ENCODE data around the gene HSF5. TPM values are rescaled to one million over a fixed set of nuclear protein-coding genes. Genes with fewer than 3 reads are reported as not detected.

Gene HSF5
- total RNA-seq, 2 donors from 2014 or later, result 0.07 TPM; not detected in 1

GRCh38 chr17:58371300-58371950 is 116.8 kb downstream of the HSF5 start:
- H3K36me3 ChIP-seq, result no peaks in the 10 kb centered on the region
- H3K4me1 ChIP-seq, result peaks cover 12% of the 10 kb centered on the region
- no peak overlapping the region for H3K27ac ChIP-seq
- H3K4me3 ChIP-seq, result no peak overlapping the region
- TF ChIP-seq, protein P1, sequence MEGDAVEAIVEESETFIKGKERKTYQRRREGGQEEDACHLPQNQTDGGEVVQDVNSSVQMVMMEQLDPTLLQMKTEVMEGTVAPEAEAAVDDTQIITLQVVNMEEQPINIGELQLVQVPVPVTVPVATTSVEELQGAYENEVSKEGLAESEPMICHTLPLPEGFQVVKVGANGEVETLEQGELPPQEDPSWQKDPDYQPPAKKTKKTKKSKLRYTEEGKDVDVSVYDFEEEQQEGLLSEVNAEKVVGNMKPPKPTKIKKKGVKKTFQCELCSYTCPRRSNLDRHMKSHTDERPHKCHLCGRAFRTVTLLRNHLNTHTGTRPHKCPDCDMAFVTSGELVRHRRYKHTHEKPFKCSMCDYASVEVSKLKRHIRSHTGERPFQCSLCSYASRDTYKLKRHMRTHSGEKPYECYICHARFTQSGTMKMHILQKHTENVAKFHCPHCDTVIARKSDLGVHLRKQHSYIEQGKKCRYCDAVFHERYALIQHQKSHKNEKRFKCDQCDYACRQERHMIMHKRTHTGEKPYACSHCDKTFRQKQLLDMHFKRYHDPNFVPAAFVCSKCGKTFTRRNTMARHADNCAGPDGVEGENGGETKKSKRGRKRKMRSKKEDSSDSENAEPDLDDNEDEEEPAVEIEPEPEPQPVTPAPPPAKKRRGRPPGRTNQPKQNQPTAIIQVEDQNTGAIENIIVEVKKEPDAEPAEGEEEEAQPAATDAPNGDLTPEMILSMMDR (IDR thresholded peaks at IDR 0.05), result no peak
- intact Hi-C loops (cut with DNase I), result no loop called here
- DNase-seq, result no peak
- no peaks in the 10 kb centered on the region for H3K27me3 ChIP-seq
- no peaks in the 10 kb centered on the region for H3K9me3 ChIP-seq
- peak overlapping the region in 1 of 2 donors; percentile 35 for H3K9ac ChIP-seq (ENCODE audit: low read depth in 2 of 2, low read length in 2 of 2)

- Histone ChIP-seq H3K4me3 (no peak overlapping the region), H3K27ac (no peak overlapping the region), H3K9me3 (no peaks in the 10 kb centered on the region), H3K4me1 (peaks cover 7% of the 10 kb centered on the region), H3K36me3 (no peaks in the 10 kb centered on the region), H3K9ac (ENCODE audit: low read depth in 2 of 2, low read length in 2 of 2) (peak overlapping the region in 1 of 2 donors; percentile 80), H3K27me3 (no peaks in the 10 kb centered on the region)
- no peak for DNase-seq
- TF ChIP-seq, protein P1 (IDR thresholded peaks at IDR 0.05), result no peak
- intact Hi-C loops (cut with DNase I), result no loop called here
Measured at GRCh38 chr17:58370716-58371115, 117.5 kb downstream of the HSF5 start.

GRCh38 chr17:58370309-58370708 is 117.9 kb downstream of the HSF5 start:
- TF ChIP-seq, protein P1 (IDR thresholded peaks at IDR 0.05), result no peak

More at GRCh38 chr17:58370309-58370708, 117.9 kb downstream of the HSF5 start:
- Histone ChIP-seq H3K4me3 (no peak overlapping the region), H3K27ac (peak overlapping the region; percentile 64), H3K9me3 (no peaks in the 10 kb centered on the region), H3K9ac (ENCODE audit: low read depth in 2 of 2, low read length in 2 of 2) (peak overlapping the region in 1 of 2 donors; percentile 80), H3K27me3 (no peaks in the 10 kb centered on the region), H3K4me1 (peaks cover 4% of the 10 kb centered on the region), H3K36me3 (no peaks in the 10 kb centered on the region)
- intact Hi-C loops (cut with DNase I), result no loop called here
- DNase-seq, result no peak

Other genes starting within 250 kb of the HSF5 start
- not detected for gene LPO, start 249.8 kb downstream of the HSF5 start, total RNA-seq
- gene MPO, start 207.5 kb downstream of the HSF5 start, total RNA-seq, result not detected
- gene TSPOAP1, start 159.6 kb downstream of the HSF5 start, total RNA-seq, result 1 to 10 TPM; 3.7 to 5.4 TPM
- 10 to 100 TPM; 68.7 to 75.3 TPM for gene SUPT4H1, start 136.2 kb downstream of the HSF5 start, total RNA-seq
- gene RNF43, start 70.9 kb downstream of the HSF5 start, total RNA-seq, result 10 to 100 TPM; 38.5 to 51.2 TPM
- 10 to 100 TPM; 43.5 to 45.3 TPM for gene MTMR4, start 26.2 kb upstream of the HSF5 start, total RNA-seq
- gene TEX14, start 203.6 kb upstream of the HSF5 start, total RNA-seq, result under 1 TPM in 1 of 2 donors, not detected in 1; 0.10 TPM
- 10 to 100 TPM; 13.2 to 20.2 TPM for gene RAD51C, start 204.2 kb upstream of the HSF5 start, total RNA-seq